Glutamatergic neuron (in vitro differentiated cells): ENCODE data around the gene UQCRC2. TPM values are rescaled to one million over a fixed set of nuclear protein-coding genes. Genes with fewer than 3 reads are reported as not detected.

ENCODE experiments used
- DNase-seq: peaks from one replicate; pipeline ENCODE4 v3.0.0; 2022
- H3K27ac Mint-ChIP-seq: one replicate; pipeline ENCODE4 v1.8.0; 2020; ENCODE audit warnings: mild to moderate bottlenecking, mixed read lengths, inconsistent platforms; ENCODE audit not compliant: unreplicated experiment
- H3K27me3 Mint-ChIP-seq: one replicate; pipeline ENCODE4 v1.8.0; 2020; ENCODE audit warnings: mild to moderate bottlenecking, moderate library complexity, mixed read lengths, inconsistent platforms; ENCODE audit not compliant: unreplicated experiment
- H3K36me3 Mint-ChIP-seq: one replicate; pipeline ENCODE4 v1.8.0; 2020; ENCODE audit warnings: mild to moderate bottlenecking, mixed read lengths, inconsistent platforms; ENCODE audit not compliant: unreplicated experiment
- H3K4me1 Mint-ChIP-seq: one replicate; pipeline ENCODE4 v1.8.0; 2020; ENCODE audit warnings: mild to moderate bottlenecking, low read depth, mixed read lengths, inconsistent platforms; ENCODE audit not compliant: unreplicated experiment
- H3K4me3 Mint-ChIP-seq: one replicate; pipeline ENCODE4 v1.8.0; 2020; ENCODE audit warnings: mild to moderate bottlenecking, mixed read lengths, inconsistent platforms; ENCODE audit not compliant: unreplicated experiment
- H3K9me3 Mint-ChIP-seq: one replicate; pipeline ENCODE4 v1.8.0; 2020; ENCODE audit warnings: mild to moderate bottlenecking, moderate library complexity, mixed read lengths, inconsistent platforms; ENCODE audit not compliant: unreplicated experiment
- total RNA-seq: library from RNA; stranded (reverse); fragmentation: NEBNext Ultra II Directional; extraction: Animal tissue kit (Norgen Biotek cat#: 25700); gene quantifications from one replicate; pipeline ENCODE4 v1.2.1, GENCODE V29; 2021; ENCODE audit not compliant: unreplicated experiment
- TF ChIP-seq, protein P1 (sequence below): fragments of 200-600 bp; sonication (generic); IDR thresholded peaks from one replicate; pipeline ENCODE4 v1.5.0; 2021; ENCODE audit not compliant: partially characterized antibody, unreplicated experiment

UQCRC2 gene
- total RNA-seq, 1 donor from 2014 or later: 193 TPM

DNA sequence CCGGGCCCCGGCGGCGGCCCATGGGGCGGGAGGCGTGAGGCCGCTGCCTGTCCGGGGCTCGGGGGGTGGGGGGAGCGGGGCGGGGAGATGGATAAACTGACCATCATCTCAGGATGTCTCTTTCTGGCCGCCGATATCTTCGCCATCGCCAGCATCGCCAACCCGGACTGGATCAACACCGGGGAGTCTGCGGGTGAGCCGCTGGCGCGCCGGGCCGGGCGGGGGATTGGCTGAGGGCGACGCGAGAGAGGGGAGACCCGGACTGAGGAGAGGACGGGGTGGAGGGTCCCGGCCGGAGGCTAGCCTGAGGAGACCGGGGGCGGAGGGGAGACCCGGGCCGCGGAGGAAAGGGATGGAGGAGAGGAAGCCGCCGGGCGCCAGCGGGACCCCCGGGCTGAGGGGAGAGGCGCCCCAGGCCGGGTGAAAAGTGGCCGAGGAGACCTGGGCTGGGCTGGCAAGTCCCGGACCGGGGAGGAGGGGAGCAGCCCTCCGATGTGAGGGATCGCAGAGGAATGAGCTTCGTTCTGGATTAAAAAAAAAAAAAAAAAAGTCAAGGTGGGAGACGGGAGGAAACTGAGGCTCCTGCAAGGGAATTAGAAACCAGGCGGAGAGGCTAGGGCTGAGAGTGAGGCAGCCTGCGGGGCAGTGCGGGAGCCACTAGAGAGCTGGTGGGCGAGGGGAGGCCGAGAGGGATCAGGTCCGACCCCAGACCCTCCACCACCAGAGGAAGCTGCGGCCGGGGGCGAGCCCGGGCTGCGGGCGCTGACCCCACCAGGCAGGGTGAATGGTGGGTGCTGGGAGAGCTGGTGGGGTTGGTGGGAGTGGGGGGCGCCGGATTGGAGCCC lies 55.3 kb downstream of the UQCRC2 start:
- H3K4me1 Mint-ChIP-seq: peaks cover 27% of the 10 kb centered on the region
- H3K27ac Mint-ChIP-seq: peak overlapping the region; percentile 9
- H3K9me3 Mint-ChIP-seq: peaks cover 11% of the 10 kb centered on the region
- DNase-seq: peak; percentile 64
- H3K36me3 Mint-ChIP-seq: no peaks in the 10 kb centered on the region
- TF ChIP-seq, protein P1, sequence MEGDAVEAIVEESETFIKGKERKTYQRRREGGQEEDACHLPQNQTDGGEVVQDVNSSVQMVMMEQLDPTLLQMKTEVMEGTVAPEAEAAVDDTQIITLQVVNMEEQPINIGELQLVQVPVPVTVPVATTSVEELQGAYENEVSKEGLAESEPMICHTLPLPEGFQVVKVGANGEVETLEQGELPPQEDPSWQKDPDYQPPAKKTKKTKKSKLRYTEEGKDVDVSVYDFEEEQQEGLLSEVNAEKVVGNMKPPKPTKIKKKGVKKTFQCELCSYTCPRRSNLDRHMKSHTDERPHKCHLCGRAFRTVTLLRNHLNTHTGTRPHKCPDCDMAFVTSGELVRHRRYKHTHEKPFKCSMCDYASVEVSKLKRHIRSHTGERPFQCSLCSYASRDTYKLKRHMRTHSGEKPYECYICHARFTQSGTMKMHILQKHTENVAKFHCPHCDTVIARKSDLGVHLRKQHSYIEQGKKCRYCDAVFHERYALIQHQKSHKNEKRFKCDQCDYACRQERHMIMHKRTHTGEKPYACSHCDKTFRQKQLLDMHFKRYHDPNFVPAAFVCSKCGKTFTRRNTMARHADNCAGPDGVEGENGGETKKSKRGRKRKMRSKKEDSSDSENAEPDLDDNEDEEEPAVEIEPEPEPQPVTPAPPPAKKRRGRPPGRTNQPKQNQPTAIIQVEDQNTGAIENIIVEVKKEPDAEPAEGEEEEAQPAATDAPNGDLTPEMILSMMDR: no peak
- H3K27me3 Mint-ChIP-seq: peaks cover 9% of the 10 kb centered on the region
- peak overlapping the region; percentile 94 for H3K4me3 Mint-ChIP-seq

GRCh38 chr16:22010902-22011301 lies 57.7 kb downstream of the UQCRC2 start:
- peaks cover 9% of the 10 kb centered on the region for H3K9me3 Mint-ChIP-seq

DNA sequence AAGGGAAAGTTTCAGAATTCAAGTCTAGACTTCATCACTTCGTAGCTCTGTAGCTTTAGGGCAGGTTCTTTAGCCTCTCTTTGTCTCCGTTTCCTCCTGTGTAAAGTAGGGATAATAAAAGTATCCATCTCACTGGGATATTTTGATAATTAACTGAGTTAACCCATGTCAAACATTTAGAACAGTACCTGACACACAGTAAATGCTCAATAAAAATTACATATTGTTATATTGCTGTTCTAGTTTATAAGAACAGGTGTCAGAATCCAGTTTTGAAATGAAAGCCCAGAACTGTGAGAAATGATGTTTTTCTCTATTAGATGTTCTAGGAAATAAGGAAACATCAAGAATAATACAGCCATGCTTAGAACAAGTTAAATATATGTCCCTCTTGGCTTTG lies 59.1 kb downstream of the UQCRC2 start:
- no peaks in the 10 kb centered on the region for H3K36me3 Mint-ChIP-seq
- H3K9me3 Mint-ChIP-seq: peaks cover 3% of the 10 kb centered on the region
- H3K4me1 Mint-ChIP-seq: peaks cover 4% of the 10 kb centered on the region
- no peak overlapping the region for H3K4me3 Mint-ChIP-seq
- TF ChIP-seq, protein P1: no peak
- peaks cover 6% of the 10 kb centered on the region for H3K27me3 Mint-ChIP-seq
- no peak for DNase-seq
- H3K27ac Mint-ChIP-seq: no peak overlapping the region

More at GRCh38 chr16:22010902-22011301, 57.7 kb downstream of the UQCRC2 start:
- Mint-ChIP-seq H3K4me3 (no peak overlapping the region), H3K36me3 (no peaks in the 10 kb centered on the region), H3K4me1 (peaks cover 16% of the 10 kb centered on the region), H3K27ac (no peak overlapping the region), H3K27me3 (peaks cover 9% of the 10 kb centered on the region)
- TF ChIP-seq, protein P1: no peak
- DNase-seq: no peak

- no peak overlapping the region for H3K27ac Mint-ChIP-seq
- TF ChIP-seq, protein P1: no peak
- H3K9me3 Mint-ChIP-seq: peaks cover 1% of the 10 kb centered on the region
- peaks cover 3% of the 10 kb centered on the region for H3K4me1 Mint-ChIP-seq
- peaks cover 4% of the 10 kb centered on the region for H3K27me3 Mint-ChIP-seq
- DNase-seq: no peak
- H3K4me3 Mint-ChIP-seq: no peak overlapping the region
- H3K36me3 Mint-ChIP-seq: no peaks in the 10 kb centered on the region
These were observed 60.3 kb downstream of the UQCRC2 start for GRCh38 chr16:22013486-22013885.

DNA sequence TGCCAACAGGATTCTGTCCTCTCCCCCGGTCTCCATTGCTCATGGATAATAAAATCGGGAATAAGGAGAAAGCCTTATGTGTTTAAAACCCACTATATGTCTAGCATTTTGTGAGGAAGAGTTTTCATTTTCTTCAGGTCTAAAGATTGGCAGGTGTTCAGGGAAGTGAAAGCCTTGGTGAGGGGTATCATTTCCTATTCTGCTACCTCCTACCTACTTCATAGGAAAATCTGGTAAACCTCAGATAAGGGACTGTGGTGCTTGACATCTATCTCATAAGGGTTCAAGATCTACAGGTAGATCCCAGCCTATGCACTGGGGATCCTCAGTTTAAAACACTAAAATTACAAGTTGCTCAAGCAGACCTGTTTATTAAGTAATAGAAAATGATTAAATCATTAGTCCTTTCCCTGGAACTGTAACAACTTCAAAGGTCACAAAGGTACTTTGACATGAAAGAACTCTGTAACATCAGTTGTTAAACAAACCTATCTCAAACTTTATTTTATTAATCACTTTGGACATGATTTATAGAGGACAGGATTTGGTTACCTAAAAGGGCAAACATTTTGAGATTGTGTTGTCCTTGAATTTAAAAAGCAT lies 61.2 kb downstream of the UQCRC2 start:
- DNase-seq: no peak
- TF ChIP-seq, protein P1: no peak
- Mint-ChIP-seq H3K9me3 (no peaks in the 10 kb centered on the region), H3K27me3 (peaks cover under 1% of the 10 kb centered on the region), H3K4me3 (no peak overlapping the region), H3K4me1 (peaks cover 7% of the 10 kb centered on the region), H3K27ac (no peak overlapping the region), H3K36me3 (no peaks in the 10 kb centered on the region)
